Measurements from ENCODE around the gene ERGIC1. TPM values are rescaled to one million over a fixed set of nuclear protein-coding genes. Genes with fewer than 3 reads are reported as not detected.

The ERGIC1 gene
- total RNA-seq, 1 donor from 2014 or later = 158 TPM

DNA sequence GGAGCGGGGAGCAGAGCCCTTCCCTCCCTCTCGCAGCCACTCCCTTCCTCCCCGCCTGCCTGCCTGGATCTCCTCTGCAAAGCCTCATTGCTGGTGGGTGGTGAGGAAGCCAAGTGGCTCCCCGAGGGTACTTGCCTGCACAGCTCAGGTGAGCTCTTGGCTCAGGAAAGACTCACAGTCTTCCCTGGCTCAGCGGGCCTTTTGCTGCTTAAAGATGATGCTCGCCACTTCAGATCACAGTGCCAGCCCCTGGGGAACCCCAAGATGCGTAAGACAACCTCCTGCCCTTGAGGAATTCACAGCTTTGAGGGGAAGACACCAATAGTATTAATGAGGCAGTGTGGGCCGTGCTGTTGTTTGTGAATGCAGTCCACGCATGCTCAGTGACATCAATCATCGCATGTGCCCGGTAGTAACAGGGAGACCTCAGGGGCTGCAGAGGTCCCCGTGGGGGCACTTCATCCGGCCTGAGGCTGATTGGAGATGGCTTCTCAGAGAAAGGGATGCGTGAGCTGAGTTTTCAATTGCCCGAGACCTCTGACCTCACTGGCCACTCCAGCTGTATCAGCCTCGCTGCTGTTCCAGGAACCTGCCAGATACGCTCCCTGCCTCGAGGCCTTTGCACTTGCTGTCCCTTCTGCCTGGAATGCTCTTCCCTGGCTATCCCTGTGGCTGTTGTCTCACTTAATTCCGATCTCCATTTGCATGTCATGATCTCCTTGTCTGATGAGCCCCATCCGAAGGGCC is 36.8 kb downstream of the ERGIC1 start:
- H3K27ac Mint-ChIP-seq = no peak overlapping the region
- no peak overlapping the region for H3K4me3 Mint-ChIP-seq (ENCODE audit: low read depth)
- peaks cover 1% of the 10 kb centered on the region for H3K4me1 Mint-ChIP-seq (ENCODE audit: low read depth)
- peaks cover 1% of the 10 kb centered on the region for H3K36me3 Mint-ChIP-seq (ENCODE audit: insufficient read depth)
- TF ChIP-seq CTCF (IDR thresholded peaks at IDR 0.05; ENCODE audit: unreplicated experiment) = no peak
- no peak for DNase-seq (ENCODE audit: low spot score, unreplicated experiment)
- H3K27me3 Mint-ChIP-seq = no peaks in the 10 kb centered on the region
- no peaks in the 10 kb centered on the region for H3K9me3 Mint-ChIP-seq (ENCODE audit: low read depth)

GRCh38 chr5:172871536-172871935 is 37.5 kb downstream of the ERGIC1 start:
- no peaks in the 10 kb centered on the region for H3K27me3 Mint-ChIP-seq
- H3K36me3 Mint-ChIP-seq (ENCODE audit: insufficient read depth) = peaks cover 1% of the 10 kb centered on the region
- H3K4me3 Mint-ChIP-seq (ENCODE audit: low read depth) = no peak overlapping the region
- H3K9me3 Mint-ChIP-seq (ENCODE audit: low read depth) = no peaks in the 10 kb centered on the region
- no peak for TF ChIP-seq CTCF (IDR thresholded peaks at IDR 0.05; ENCODE audit: unreplicated experiment)
- DNase-seq (ENCODE audit: low spot score, unreplicated experiment) = no peak
- no peak overlapping the region for H3K27ac Mint-ChIP-seq
- H3K4me1 Mint-ChIP-seq (ENCODE audit: low read depth) = no peaks in the 10 kb centered on the region

DNA sequence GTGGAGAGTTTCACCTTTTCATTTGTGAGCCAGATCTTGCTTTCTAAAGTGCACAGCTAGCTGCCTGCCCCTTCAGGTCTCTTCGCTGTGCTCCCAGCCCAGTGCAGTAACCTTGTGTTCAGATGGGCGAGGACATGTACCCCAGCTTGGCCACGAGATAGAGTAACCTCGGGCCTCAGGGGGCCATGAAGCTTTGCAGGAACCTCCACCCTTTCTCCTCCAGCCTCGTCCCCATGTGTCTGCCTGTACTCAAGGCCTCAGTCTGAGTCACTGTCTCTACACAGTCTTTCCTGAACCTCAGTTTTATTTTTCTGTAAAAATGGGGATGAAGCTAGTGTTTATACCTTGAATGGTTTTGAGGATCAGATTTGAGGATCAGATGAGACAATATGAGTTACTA is 37.9 kb downstream of the ERGIC1 start:
- Mint-ChIP-seq H3K27ac (no peak overlapping the region), H3K36me3 (ENCODE audit: insufficient read depth) (peaks cover 1% of the 10 kb centered on the region)

DNA sequence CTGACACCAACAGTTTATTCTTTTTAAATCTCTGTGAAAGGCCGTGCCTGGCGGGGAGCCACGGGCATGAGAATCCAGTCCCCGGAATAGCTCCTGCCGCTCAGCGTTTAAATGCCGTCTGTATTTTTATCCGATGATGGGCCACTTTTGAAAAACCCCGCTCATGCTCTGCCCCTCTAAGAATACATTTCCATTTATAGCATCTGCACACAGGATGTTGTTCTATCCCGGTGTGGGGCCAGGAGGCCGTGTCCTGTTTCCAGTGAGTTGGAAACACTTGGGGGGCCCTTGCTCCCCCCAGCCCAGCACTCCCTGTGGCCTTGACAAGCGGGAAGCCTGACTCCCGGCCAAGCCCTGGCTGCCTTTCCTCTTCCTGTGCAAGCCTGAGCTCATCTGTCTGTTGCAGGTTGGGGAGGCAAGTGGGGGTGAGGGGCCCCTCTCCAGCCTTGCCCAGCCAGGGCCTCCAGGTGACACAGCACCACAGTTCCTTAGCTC is 39.0 kb downstream of the ERGIC1 start:
- H3K27ac Mint-ChIP-seq = peak overlapping the region; percentile 51

More for the DNA sequence above, 37.9 kb downstream of the ERGIC1 start:
- H3K4me1 Mint-ChIP-seq (ENCODE audit: low read depth) = no peaks in the 10 kb centered on the region
- TF ChIP-seq CTCF (IDR thresholded peaks at IDR 0.05; ENCODE audit: unreplicated experiment) = no peak
- DNase-seq (ENCODE audit: low spot score, unreplicated experiment) = no peak
- no peaks in the 10 kb centered on the region for H3K27me3 Mint-ChIP-seq
- no peak overlapping the region for H3K4me3 Mint-ChIP-seq (ENCODE audit: low read depth)
- H3K9me3 Mint-ChIP-seq (ENCODE audit: low read depth) = no peaks in the 10 kb centered on the region

GRCh38 chr5:172873513-172873912 is 39.5 kb downstream of the ERGIC1 start:
- Mint-ChIP-seq H3K4me3 (ENCODE audit: low read depth) (no peak overlapping the region), H3K27ac (no peak overlapping the region), H3K27me3 (no peaks in the 10 kb centered on the region), H3K36me3 (ENCODE audit: insufficient read depth) (peaks cover under 1% of the 10 kb centered on the region), H3K9me3 (ENCODE audit: low read depth) (no peaks in the 10 kb centered on the region), H3K4me1 (ENCODE audit: low read depth) (no peaks in the 10 kb centered on the region)
- no peak for TF ChIP-seq CTCF (IDR thresholded peaks at IDR 0.05; ENCODE audit: unreplicated experiment)
- no peak for DNase-seq (ENCODE audit: low spot score, unreplicated experiment)

More for the DNA sequence above, 39.0 kb downstream of the ERGIC1 start:
- no peak for TF ChIP-seq CTCF (IDR thresholded peaks at IDR 0.05; ENCODE audit: unreplicated experiment)
- no peak for DNase-seq (ENCODE audit: low spot score, unreplicated experiment)
- no peaks in the 10 kb centered on the region for H3K27me3 Mint-ChIP-seq
- no peaks in the 10 kb centered on the region for H3K9me3 Mint-ChIP-seq (ENCODE audit: low read depth)
- no peaks in the 10 kb centered on the region for H3K4me1 Mint-ChIP-seq (ENCODE audit: low read depth)
- H3K36me3 Mint-ChIP-seq (ENCODE audit: insufficient read depth) = peaks cover 1% of the 10 kb centered on the region
- no peak overlapping the region for H3K4me3 Mint-ChIP-seq (ENCODE audit: low read depth)
